ENCODE measurements around the gene MMP28.

Gene MMP28

DNA sequence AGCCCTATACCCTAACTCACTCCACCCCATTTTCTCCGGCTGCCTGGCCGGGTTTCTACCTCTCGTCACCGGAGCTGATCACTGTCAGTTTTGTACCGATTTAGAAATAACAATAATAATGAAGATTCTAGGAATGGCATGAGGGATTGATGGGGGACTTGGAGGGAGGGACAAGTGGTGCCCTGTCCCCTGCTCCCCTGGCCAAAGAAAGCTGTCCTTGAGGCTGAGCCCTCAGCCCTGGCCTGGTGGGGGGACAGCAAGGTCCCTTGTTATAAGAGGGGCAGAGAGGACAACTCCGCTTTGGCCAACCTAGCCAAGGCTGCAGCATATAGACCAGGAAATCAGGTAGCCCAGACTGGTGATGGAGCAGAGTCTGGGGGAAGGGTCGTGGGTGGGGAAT is 52.9 kb downstream of the MMP28 start:
- TF ChIP-seq EP300 (IDR thresholded peaks at IDR 0.05; ENCODE audit: borderline replicate concordance) = no peak
- TF ChIP-seq TCF12 (IDR thresholded peaks at IDR 0.05; ENCODE audit: low read depth) = no peak

DNA sequence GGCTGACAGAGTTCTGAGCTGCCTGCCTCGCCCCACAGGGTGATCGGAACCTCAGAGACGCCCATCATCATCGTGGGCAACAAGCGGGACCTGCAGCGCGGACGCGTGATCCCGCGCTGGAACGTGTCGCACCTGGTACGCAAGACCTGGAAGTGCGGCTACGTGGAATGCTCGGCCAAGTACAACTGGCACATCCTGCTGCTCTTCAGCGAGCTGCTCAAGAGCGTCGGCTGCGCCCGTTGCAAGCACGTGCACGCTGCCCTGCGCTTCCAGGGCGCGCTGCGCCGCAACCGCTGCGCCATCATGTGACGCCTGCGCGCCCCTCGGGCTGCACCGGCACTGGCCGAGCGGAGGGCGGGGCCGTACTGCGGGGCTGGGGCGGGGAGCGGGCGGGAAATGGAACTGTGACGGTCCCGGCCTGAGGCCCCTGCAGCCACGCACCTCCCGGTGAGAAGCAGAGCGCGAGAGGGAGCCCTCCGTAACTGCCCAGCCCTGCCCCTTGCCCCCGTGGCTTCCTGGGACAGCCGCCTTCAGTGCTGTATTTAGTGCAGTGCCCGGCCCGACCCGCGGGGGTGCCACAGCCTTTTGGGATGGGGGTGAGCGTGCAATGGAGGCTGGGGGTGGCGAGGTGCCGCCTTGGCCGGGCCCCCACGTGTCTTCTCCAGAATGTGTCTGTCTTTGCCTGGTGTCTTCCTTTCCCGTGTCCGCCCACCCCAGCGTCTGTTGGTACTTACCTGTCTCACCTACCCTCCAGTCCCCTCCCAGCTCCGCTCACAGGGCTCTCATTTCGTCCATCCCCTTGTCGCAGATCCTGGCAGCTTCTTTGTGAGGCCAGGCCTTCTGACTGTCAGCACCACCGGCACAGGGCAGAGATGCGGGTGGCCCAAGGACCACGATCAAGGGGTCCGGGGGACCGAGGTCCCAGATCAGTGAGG is 54.2 kb downstream of the MMP28 start:
- no peak for TF ChIP-seq RAD21 (IDR thresholded peaks at IDR 0.05; ENCODE audit: low read depth)

GRCh38 chr17:35740216-35740615 is 55.2 kb downstream of the MMP28 start:
- TF ChIP-seq CEBPB (IDR thresholded peaks at IDR 0.05) (no peak), NFIC (IDR thresholded peaks at IDR 0.05) (no peak), YY1 (IDR thresholded peaks at IDR 0.05; ENCODE audit: low read depth) (no peak), MAX (IDR thresholded peaks at IDR 0.05) (no peak), TCF12 (IDR thresholded peaks at IDR 0.05; ENCODE audit: low read depth) (no peak), USF1 (IDR thresholded peaks at IDR 0.05) (no peak), EP300 (IDR thresholded peaks at IDR 0.05; ENCODE audit: borderline replicate concordance) (no peak)

GRCh38 chr17:35738519-35739133 is 56.8 kb downstream of the MMP28 start:
- TF ChIP-seq CEBPB (IDR thresholded peaks at IDR 0.05) = no peak
- no peak for TF ChIP-seq MAX (IDR thresholded peaks at IDR 0.05)
- no peak for TF ChIP-seq TCF12 (IDR thresholded peaks at IDR 0.05; ENCODE audit: low read depth)
- no peak for TF ChIP-seq TAF1 (IDR thresholded peaks at IDR 0.05; ENCODE audit: low read depth)
- TF ChIP-seq EP300 (IDR thresholded peaks at IDR 0.05; ENCODE audit: borderline replicate concordance) = no peak
- TF ChIP-seq, protein P1, sequence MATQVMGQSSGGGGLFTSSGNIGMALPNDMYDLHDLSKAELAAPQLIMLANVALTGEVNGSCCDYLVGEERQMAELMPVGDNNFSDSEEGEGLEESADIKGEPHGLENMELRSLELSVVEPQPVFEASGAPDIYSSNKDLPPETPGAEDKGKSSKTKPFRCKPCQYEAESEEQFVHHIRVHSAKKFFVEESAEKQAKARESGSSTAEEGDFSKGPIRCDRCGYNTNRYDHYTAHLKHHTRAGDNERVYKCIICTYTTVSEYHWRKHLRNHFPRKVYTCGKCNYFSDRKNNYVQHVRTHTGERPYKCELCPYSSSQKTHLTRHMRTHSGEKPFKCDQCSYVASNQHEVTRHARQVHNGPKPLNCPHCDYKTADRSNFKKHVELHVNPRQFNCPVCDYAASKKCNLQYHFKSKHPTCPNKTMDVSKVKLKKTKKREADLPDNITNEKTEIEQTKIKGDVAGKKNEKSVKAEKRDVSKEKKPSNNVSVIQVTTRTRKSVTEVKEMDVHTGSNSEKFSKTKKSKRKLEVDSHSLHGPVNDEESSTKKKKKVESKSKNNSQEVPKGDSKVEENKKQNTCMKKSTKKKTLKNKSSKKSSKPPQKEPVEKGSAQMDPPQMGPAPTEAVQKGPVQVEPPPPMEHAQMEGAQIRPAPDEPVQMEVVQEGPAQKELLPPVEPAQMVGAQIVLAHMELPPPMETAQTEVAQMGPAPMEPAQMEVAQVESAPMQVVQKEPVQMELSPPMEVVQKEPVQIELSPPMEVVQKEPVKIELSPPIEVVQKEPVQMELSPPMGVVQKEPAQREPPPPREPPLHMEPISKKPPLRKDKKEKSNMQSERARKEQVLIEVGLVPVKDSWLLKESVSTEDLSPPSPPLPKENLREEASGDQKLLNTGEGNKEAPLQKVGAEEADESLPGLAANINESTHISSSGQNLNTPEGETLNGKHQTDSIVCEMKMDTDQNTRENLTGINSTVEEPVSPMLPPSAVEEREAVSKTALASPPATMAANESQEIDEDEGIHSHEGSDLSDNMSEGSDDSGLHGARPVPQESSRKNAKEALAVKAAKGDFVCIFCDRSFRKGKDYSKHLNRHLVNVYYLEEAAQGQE (IDR thresholded peaks at IDR 0.05; ENCODE audit: low read depth) = no peak
- TF ChIP-seq YY1 (IDR thresholded peaks at IDR 0.05; ENCODE audit: low read depth) = no peak
- no peak for TF ChIP-seq USF1 (IDR thresholded peaks at IDR 0.05)

- TF ChIP-seq TCF12 (IDR thresholded peaks at IDR 0.05; ENCODE audit: low read depth) (no peak), EGR1 (IDR thresholded peaks at IDR 0.05) (no peak)
- TF ChIP-seq, protein P1 (IDR thresholded peaks at IDR 0.05; ENCODE audit: low read depth) = no peak
Measured at GRCh38 chr17:35736236-35736635, 59.2 kb downstream of the MMP28 start.

DNA sequence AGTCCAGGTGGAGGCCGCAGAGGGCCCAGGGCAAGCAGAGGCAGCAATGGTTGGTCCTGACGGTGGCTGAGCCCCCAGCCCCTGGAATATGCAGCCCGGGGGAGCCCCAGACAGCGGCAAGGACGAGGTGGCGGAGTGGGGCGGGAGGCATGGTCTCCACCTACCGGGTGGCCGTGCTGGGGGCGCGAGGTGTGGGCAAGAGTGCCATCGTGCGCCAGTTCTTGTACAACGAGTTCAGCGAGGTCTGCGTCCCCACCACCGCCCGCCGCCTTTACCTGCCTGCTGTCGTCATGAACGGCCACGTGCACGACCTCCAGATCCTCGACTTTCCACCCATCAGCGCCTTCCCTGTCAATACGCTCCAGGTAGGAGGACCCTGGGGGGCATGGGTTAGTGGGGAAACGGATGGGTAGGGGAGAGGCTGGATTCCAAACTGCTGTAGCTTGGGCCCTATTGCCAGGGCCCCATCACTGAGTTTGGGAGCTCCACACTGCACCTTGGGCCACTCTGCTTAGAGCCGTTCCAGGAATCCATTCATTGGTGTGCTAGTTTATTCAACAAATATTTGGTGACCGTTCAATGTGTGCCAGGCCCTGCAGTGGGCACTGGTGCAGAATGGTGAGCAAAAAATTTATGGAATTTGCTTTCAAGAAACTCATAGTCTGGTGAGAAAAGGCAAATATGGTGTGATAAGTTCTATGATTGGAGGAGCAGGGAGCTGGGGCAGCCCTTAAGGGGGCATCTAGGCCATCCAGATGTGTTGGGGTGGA is 60.2 kb downstream of the MMP28 start:
- no peak for TF ChIP-seq CEBPB (IDR thresholded peaks at IDR 0.05)
- TF ChIP-seq YY1 (IDR thresholded peaks at IDR 0.05; ENCODE audit: low read depth) = no peak
- TF ChIP-seq CREB1 (IDR thresholded peaks at IDR 0.05; ENCODE audit: low read depth) = no peak
- no peak for TF ChIP-seq TEAD4 (IDR thresholded peaks at IDR 0.05)
- TF ChIP-seq MAX (IDR thresholded peaks at IDR 0.05) = no peak
- TF ChIP-seq EP300 (IDR thresholded peaks at IDR 0.05; ENCODE audit: borderline replicate concordance) = no peak
